ENCODE results near the gene FBXO33. TPM values are rescaled to one million over a fixed set of nuclear protein-coding genes. Genes with fewer than 3 reads are reported as not detected.
"Not testable (repeated sequence)": the region's sequence is repeated elsewhere in the genome, so short reads cannot be mapped to it uniquely, and the experiment has no call there.

FBXO33 gene
- total RNA-seq, 2 experiments from 2014 or later, result 18.7 to 19.0 TPM

DNA sequence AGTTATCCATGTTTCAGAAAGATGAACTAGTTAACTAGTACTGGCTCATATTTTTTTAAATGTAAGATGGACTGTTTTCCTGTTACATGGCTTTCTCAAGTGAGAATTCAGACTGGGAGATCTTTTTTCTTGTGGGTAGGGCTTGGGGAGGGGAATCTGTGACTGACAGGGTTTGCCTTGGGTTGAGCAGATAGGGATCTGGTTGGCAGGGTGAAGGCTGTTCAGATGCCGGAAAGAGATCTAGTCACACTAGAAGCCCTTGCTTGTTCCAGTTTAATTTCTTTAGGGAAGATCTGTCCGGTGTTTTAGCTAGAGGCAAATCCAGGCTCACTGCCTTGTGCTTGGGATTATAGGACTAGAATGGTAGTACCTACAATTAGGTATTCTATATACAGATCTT lies 63.2 kb downstream of the FBXO33 start:
- H3K4me1 Mint-ChIP-seq (ENCODE audit: low read depth), result no peaks in the 10 kb centered on the region
- H3K4me3 Mint-ChIP-seq, result no peak overlapping the region
- no peaks in the 10 kb centered on the region for H3K27me3 Mint-ChIP-seq (ENCODE audit: low read depth)
- no peak overlapping the region for H3K27ac Mint-ChIP-seq
- ChIA-PET CTCF (interaction anchor here (0.9 to 4.2 kb wide), 5 partner anchors 13 to 255 kb away, joined by 3 to 24 read pairs (median 4); partner anchors contain the start of gene GEMIN2), POLR2A (interaction anchor here (0.6 kb wide), 1 partner anchor 265 kb away, joined by 3 read pairs; no protein-coding TSS in a partner anchor)
- DNase-seq (no peak), ATAC-seq (no peak)
- H3K9me3 Mint-ChIP-seq (ENCODE audit: insufficient read depth), result peaks cover 12% of the 10 kb centered on the region
- H3K36me3 Mint-ChIP-seq (ENCODE audit: low read depth), result peaks cover 23% of the 10 kb centered on the region

DNA sequence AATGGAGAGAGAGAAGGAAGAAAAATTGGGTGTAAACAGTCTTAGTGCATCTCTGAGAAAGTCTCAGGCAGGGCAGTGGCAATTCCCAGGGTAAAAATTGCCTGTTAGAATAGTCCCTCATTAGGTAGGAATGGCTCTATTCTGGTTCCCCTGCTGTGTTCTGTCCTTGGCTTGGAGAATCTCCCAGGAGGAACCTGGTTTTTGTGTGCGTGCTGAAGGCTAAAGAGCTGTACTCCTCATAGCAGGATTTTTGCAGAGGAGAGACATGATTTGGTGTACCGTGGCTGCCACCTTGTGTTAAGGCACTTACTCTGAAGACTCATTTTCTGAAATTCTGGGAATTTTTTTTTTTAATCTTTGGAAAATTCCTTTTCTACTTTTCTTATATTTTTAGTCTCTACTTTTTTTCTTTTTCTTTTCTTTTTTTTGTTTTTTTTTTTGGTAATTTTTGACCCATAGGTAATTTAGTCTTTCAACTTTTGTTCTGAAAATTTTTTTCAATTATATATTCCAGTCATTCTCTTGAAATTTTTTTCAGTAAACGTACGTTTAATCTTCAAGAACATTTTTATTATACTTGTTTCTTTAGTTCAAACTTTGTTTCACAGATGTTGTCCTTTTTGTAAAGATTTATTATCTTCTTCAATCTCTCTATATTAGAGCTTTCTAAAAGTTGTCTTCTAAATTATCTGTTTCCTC lies 63.8 kb downstream of the FBXO33 start:
- no peak overlapping the region for H3K27ac Mint-ChIP-seq
- CTCF ChIA-PET, result interaction anchor here (1.0 to 4.2 kb wide), 4 partner anchors 14 to 254 kb away, joined by 3 to 24 read pairs (median 4); partner anchors contain the start of gene GEMIN2
- H3K27me3 Mint-ChIP-seq (ENCODE audit: low read depth), result no peaks in the 10 kb centered on the region
- DNase-seq (peak; percentile 63), ATAC-seq (no peak)
- H3K4me3 Mint-ChIP-seq, result no peak overlapping the region
- H3K9me3 Mint-ChIP-seq (ENCODE audit: insufficient read depth), result peaks cover 18% of the 10 kb centered on the region
- H3K4me1 Mint-ChIP-seq (ENCODE audit: low read depth), result no peaks in the 10 kb centered on the region
- H3K36me3 Mint-ChIP-seq (ENCODE audit: low read depth), result peaks cover 29% of the 10 kb centered on the region
- POLR2A ChIA-PET, result interaction anchor here (0.6 kb wide), 2 partner anchors 136 to 264 kb away, joined by 3 to 4 read pairs; no protein-coding TSS in a partner anchor

DNA sequence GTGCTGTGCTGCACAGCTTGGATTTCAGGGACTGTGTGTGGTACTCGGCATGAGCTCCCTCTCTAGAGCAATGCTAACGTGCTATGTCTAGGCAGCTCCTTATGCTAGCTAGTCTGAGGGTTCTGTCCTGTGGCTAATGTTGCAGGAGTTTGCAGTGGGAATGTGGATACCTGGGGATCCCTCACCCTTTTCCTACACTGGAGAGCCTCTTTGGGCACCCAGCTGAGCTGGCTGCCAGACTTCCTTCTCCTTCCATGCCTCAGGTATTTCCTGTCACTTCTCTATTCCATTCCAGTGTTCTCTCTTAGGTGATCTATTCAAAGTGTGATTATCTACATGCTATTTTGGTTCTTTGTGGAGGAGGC lies 64.9 kb downstream of the FBXO33 start:
- Mint-ChIP-seq H3K9me3 (ENCODE audit: insufficient read depth) (peaks cover 19% of the 10 kb centered on the region), H3K4me1 (ENCODE audit: low read depth) (no peaks in the 10 kb centered on the region), H3K27me3 (ENCODE audit: low read depth) (no peaks in the 10 kb centered on the region), H3K4me3 (no peak overlapping the region), H3K36me3 (ENCODE audit: low read depth) (peaks cover 36% of the 10 kb centered on the region), H3K27ac (no peak overlapping the region)
- no peak for ATAC-seq
- no peak for DNase-seq
- POLR2A ChIA-PET, result interaction anchor here (0.7 kb wide), 1 partner anchor 64 kb away, joined by 3 read pairs; the partner anchor contains the start of gene FBXO33
- CTCF ChIA-PET, result interaction anchor here (0.8 to 4.2 kb wide), 3 partner anchors 55 to 179 kb away, joined by 3 to 24 read pairs (median 3); no protein-coding TSS in a partner anchor

DNA sequence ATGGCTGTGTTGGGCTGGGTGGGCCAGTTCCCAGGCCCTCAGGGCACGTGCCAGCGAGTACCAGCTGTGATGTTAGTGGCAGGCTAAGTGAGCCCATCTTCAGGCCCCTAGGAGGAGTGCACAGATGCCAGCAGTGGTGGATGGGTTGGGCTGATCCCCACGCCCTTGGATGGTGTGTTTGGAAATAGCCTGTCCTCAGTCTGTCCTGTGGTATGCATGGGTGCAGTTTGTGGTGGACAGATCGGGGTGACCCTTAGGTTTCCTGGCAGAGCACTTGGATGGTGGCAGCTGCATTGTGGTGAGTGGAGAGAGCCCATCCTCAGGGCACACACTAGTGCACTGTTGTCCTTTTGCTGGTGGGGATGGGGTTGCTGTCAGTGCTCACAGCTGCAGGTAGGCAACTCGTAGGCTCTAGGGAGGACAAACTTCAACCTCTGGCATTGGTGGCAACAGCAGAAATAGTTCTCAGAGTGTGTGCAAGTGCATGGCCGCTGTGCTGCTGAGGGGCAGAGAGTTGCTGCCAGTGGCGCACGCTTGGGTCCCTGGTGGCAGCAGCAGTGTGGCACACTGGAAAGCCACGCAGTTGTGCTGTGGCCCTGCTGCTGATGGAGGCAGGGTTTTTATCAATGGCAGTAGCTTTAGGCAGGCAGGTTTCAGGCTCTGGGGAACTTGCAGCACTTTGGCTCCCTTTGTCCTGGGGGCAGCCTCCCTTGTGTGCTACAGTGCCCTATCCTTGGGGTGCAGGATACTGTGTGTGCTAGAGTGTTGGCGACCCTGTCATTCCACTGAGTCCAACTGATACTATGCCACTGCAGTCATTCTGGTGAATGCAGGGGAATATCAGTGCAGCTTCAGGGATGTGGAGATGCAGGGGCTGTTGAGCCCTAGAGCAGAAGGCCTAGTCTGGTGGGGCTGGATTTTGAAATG lies 65.5 kb downstream of the FBXO33 start:
- ChIA-PET CTCF (interaction anchor here (0.8 to 4.2 kb wide), 3 partner anchors 56 to 178 kb away, joined by 3 to 24 read pairs (median 3); no protein-coding TSS in a partner anchor), POLR2A (interaction anchor here (0.7 kb wide), 1 partner anchor 65 kb away, joined by 3 read pairs; the partner anchor contains the start of gene FBXO33)
- no peak overlapping the region for H3K27ac Mint-ChIP-seq
- no peaks in the 10 kb centered on the region for H3K27me3 Mint-ChIP-seq (ENCODE audit: low read depth)
- peaks cover 19% of the 10 kb centered on the region for H3K9me3 Mint-ChIP-seq (ENCODE audit: insufficient read depth)
- peaks cover 41% of the 10 kb centered on the region for H3K36me3 Mint-ChIP-seq (ENCODE audit: low read depth)
- H3K4me3 Mint-ChIP-seq, result no peak overlapping the region
- no peaks in the 10 kb centered on the region for H3K4me1 Mint-ChIP-seq (ENCODE audit: low read depth)
- ATAC-seq (no peak), DNase-seq (no peak)

DNA sequence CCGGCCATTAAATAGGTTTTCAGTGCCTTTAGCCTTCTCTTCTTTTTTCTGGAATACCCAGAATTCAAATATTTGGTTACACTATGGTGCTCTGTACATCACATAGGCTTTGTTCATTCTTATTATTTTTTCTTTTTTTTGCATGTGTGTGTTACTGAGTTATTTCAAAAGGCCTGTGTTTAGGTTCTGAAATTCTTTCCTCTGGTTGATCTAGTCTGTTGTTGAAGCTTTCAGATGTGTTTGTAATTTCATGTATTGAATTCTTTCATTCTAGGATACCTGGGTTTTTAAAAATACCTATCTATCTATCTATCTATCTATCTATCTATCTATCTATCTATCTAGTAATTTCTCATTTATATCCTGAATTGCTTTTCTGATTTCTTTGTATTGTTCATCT lies 66.9 kb downstream of the FBXO33 start:
- DNase-seq (no peak), ATAC-seq (no peak)
- ChIA-PET POLR2A (no interaction called here), CTCF (interaction anchor here (1.5 to 4.2 kb wide), 2 partner anchors 10 to 133 kb away, joined by 3 to 24 read pairs; no protein-coding TSS in a partner anchor)
- no peak overlapping the region for H3K27ac Mint-ChIP-seq
- peaks cover 19% of the 10 kb centered on the region for H3K9me3 Mint-ChIP-seq (ENCODE audit: insufficient read depth)
- H3K27me3 Mint-ChIP-seq (ENCODE audit: low read depth), result no peaks in the 10 kb centered on the region
- peaks cover 51% of the 10 kb centered on the region for H3K36me3 Mint-ChIP-seq (ENCODE audit: low read depth)
- H3K4me3 Mint-ChIP-seq, result no peak overlapping the region
- H3K4me1 Mint-ChIP-seq (ENCODE audit: low read depth), result no peaks in the 10 kb centered on the region

DNA sequence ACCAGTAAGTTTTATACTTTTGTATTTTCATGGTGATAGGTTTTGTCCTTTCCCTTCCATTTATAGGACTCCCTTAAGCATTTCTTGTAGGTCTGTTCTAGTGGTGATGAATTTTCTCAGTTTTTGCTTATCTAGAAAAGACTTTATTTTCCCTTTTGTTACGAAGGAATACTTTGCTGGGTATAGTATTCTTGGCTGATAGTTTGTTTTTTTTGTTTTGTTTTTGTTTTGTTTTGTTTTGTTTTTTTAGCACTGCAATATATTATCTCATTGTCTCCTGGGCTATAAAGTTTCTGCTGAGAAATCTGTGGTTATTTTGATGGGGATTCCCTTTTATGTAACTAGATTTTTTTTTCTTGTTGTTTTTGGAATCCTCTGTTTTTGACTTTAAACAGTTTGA lies 67.7 kb downstream of the FBXO33 start:
- H3K27me3 Mint-ChIP-seq (ENCODE audit: low read depth), result no peaks in the 10 kb centered on the region
- no peak for ATAC-seq
- ChIA-PET CTCF (interaction anchor here (1.4 to 1.5 kb wide), 2 partner anchors 11 to 16 kb away, joined by 3 read pairs; no protein-coding TSS in a partner anchor), POLR2A (no interaction called here)
- DNase-seq, result no peak
- peaks cover 19% of the 10 kb centered on the region for H3K9me3 Mint-ChIP-seq (ENCODE audit: insufficient read depth)
- H3K36me3 Mint-ChIP-seq (ENCODE audit: low read depth), result peaks cover 59% of the 10 kb centered on the region
- H3K4me3 Mint-ChIP-seq, result no peak overlapping the region
- H3K4me1 Mint-ChIP-seq (ENCODE audit: low read depth), result no peaks in the 10 kb centered on the region
- H3K27ac Mint-ChIP-seq, result no peak overlapping the region

DNA sequence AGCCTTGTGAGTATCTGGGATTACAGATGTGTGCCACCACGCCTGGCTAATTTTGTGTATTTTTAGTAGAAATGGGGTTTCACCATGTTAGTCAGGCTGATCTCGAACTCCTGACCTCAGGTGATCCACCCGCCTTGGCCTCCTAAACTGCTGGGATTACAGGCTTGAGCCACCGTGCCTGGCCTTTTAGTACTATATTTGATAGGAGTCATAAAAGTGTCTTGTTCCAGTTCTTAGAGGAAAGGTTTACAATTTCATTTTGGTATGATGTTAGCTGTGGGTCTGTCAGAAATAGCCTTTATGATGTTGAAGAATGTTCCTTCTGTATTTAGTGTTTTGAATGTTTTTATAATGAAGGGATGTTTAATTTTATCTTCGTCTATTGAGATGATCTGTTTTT lies 70.7 kb downstream of the FBXO33 start:
- POLR2A ChIA-PET; H3K4me3 Mint-ChIP-seq; ATAC-seq; H3K27me3 Mint-ChIP-seq (ENCODE audit: low read depth); H3K4me1 Mint-ChIP-seq (ENCODE audit: low read depth); DNase-seq; H3K27ac Mint-ChIP-seq: not testable (repeated sequence)
- CTCF ChIA-PET, result interaction anchor here (1.5 kb wide), 1 partner anchor 130 kb away, joined by 6 read pairs; no protein-coding TSS in a partner anchor
- peaks cover 70% of the 10 kb centered on the region for H3K36me3 Mint-ChIP-seq (ENCODE audit: low read depth)
- peaks cover 19% of the 10 kb centered on the region for H3K9me3 Mint-ChIP-seq (ENCODE audit: insufficient read depth)

DNA sequence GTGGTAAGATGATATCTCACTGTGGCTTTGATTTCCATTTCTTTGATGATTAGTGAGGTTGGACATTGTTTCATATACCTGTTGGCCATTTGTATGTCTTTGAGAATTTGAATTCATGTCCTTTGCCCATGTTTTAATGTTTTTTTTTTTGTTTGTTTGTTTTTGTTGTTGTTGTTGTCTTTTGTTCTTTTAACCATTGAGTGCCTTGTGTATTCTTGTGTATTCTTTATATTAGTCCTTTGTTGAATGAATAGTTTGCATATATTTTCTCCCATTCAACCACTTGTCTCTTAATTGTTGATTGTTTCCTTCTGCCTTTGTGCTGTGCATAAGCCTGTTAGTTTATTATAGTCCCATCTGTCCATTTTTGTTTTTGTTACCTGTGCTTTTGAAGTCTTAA lies 71.9 kb downstream of the FBXO33 start:
- no peak for DNase-seq
- peaks cover 14% of the 10 kb centered on the region for H3K9me3 Mint-ChIP-seq (ENCODE audit: insufficient read depth)
- H3K4me3 Mint-ChIP-seq, result no peak overlapping the region
- no peak for ATAC-seq
- H3K36me3 Mint-ChIP-seq (ENCODE audit: low read depth), result peaks cover 66% of the 10 kb centered on the region
- POLR2A ChIA-PET, result no interaction called here
- H3K27ac Mint-ChIP-seq, result no peak overlapping the region
- H3K27me3 Mint-ChIP-seq (ENCODE audit: low read depth), result no peaks in the 10 kb centered on the region
- CTCF ChIA-PET, result no interaction called here
- no peaks in the 10 kb centered on the region for H3K4me1 Mint-ChIP-seq (ENCODE audit: low read depth)

DNA sequence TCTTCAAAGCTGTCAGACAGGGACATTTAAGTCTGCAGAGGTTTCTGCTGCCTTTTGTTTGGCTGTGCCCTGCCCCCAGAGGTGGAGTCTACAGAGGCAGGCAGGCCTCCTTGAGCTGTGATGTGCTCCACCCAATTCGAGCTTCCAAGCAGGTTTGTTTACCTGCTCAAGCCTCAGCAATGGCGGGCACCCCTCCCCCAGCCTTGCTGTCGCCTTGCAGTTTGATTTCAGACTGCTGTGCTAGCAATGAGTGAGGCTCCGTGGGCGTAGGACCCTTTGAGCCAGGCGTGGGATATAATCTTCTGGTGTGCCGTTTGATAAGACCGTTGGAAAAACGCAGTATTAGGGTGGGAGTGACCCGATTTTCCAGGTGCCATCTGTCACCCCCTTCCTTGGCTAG lies 73.2 kb downstream of the FBXO33 start:
- H3K4me3 Mint-ChIP-seq; POLR2A ChIA-PET; H3K4me1 Mint-ChIP-seq (ENCODE audit: low read depth); H3K27ac Mint-ChIP-seq; ATAC-seq; CTCF ChIA-PET; H3K9me3 Mint-ChIP-seq (ENCODE audit: insufficient read depth); DNase-seq; H3K27me3 Mint-ChIP-seq (ENCODE audit: low read depth): not testable (repeated sequence)
- H3K36me3 Mint-ChIP-seq (ENCODE audit: low read depth), result peaks cover 64% of the 10 kb centered on the region

DNA sequence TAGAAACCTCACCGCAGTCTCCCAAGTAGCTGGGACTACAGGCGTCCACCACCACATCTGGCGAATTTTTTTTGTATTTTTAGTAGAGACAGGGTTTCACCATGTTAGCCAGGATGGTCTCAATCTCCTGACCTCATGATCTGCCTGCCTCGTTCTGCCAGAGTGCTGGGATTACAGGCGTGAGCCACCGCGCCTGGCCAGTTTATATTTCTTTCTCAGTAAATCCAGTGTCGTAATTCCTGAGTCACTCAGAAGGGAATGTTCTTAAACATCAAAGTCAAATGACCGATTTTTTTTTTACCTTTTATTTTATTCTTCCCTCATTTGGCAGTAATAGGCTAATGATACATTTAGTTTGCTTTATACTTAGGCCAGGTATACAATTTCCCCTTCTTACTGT lies 80.5 kb downstream of the FBXO33 start:
- peaks cover 7% of the 10 kb centered on the region for H3K9me3 Mint-ChIP-seq (ENCODE audit: insufficient read depth)
- ChIA-PET POLR2A (no interaction called here), CTCF (no interaction called here)
- H3K4me3 Mint-ChIP-seq, result no peak overlapping the region
- ATAC-seq (no peak), DNase-seq (no peak)
- no peak overlapping the region for H3K27ac Mint-ChIP-seq
- H3K36me3 Mint-ChIP-seq (ENCODE audit: low read depth), result peaks cover 49% of the 10 kb centered on the region
- H3K27me3 Mint-ChIP-seq (ENCODE audit: low read depth), result no peaks in the 10 kb centered on the region
- peaks cover 4% of the 10 kb centered on the region for H3K4me1 Mint-ChIP-seq (ENCODE audit: low read depth)

DNA sequence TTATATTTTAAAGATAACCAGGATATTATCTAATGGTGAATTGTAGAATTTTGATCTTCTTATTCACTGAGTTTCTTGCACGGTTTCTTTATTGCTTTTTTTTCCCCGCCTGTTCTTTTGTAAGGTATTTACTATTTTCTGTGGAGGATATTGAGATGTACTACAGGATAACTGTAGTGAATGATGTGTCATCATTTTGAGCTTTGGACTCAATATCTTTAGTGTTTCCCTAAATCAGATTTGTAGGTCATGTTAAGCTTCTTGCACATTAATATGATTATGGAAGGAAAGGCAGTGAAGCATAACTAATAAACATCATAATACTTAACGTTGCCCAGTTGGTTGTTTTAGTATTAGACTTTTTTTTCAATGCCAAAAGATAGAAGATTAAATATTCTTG lies 81.4 kb downstream of the FBXO33 start:
- Mint-ChIP-seq H3K4me1 (ENCODE audit: low read depth) (peaks cover 4% of the 10 kb centered on the region), H3K27ac (no peak overlapping the region), H3K27me3 (ENCODE audit: low read depth) (no peaks in the 10 kb centered on the region), H3K4me3 (no peak overlapping the region), H3K36me3 (ENCODE audit: low read depth) (peaks cover 46% of the 10 kb centered on the region), H3K9me3 (ENCODE audit: insufficient read depth) (peaks cover 7% of the 10 kb centered on the region)
- DNase-seq (no peak), ATAC-seq (no peak)
- POLR2A ChIA-PET, result no interaction called here
- CTCF ChIA-PET, result no interaction called here

All from activated CD8-positive, alpha-beta T cell treated with anti-CD3 and anti-CD28 coated beads, Interleukin-2, amount 10 ng/mL, durations not matched to agents 7 days and 5 days (primary cell).